GM19239 (cell line): ENCODE results near the gene TUBB4B.
"Not testable (repeated sequence)": the region's sequence is repeated elsewhere in the genome, so short reads cannot be mapped to it uniquely, and the experiment has no call there.

Experiments used
- DNase-seq: peaks from one replicate; pipeline ENCODE4 v3.0.0; 2011; ENCODE audit warnings: low spot score; ENCODE audit not compliant: insufficient read length
- FAIRE-seq: peaks from 2 replicates; lab custom pipeline; 2011; peaks lifted over from hg19 to GRCh38; lab: Jason Lieb, UNC

Gene TUBB4B

DNA sequence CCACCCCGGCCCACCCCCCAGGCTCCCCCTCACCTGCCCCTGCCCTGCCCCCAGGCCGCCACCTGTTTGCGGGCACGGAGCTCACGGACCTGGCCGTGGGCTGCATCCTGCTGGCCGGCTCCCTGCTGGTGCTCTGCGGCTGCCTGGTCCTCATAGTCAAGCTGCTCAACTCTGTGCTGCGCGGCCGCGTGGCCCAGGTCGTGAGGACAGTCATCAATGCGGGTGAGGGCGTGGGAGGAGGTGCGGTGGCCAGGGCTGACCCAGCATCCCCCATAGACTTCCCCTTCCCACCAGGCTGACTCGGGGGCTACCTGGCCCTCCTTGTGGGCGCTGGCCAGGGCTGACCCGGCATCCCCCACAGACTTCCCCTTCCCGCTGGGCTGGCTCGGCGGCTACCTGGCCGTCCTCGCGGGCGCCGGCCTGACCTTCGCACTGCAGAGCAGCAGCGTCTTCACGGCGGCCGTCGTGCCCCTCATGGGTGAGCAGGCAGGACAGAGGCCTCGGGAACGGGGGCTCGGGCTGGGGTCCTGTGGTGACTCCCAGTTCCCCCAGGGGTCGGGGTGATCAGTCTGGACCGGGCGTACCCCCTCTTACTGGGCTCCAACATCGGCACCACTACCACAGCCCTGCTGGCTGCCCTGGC is 6.9 kb upstream of the TUBB4B start:
- FAIRE-seq (no peak), DNase-seq (no peak)

DNA sequence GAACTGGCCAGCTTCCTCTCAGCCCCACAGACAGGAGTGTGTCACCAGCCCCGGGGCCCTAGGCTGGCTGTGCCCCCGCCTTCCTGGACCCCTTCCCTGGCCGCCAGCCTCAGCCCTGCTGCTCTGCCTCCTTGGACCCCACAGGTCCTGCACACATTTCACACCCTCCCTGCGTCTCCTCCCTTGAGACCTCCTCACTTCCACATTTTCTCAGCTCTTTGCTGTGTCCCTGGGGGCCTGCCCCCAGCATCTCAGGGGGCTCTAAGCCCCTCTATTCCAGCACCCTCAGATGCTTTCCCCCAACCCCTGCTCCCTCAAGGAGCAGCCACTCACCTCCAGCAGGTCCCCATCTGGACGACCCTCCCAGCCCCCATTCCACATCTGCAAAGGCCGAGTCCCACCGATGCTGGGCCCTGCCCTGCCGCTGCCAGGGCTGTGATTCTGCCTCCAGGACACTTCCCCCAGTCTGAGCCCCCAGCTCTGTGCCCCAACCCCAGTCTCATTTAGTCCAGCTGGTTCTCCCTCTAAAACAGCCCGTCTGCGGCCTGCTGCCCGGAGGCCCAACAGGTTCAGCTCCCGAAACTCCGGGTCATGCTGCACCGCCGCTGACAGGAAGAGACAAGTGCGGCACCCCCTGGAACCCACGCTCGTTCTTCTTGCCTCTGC is 6.2 kb upstream of the TUBB4B start:
- FAIRE-seq: no peak
- no peak for DNase-seq

GRCh38 chr9:137235424-137236237 is 5.5 kb upstream of the TUBB4B start:
- FAIRE-seq: no peak
- no peak for DNase-seq

GRCh38 chr9:137236238-137236935 is 4.7 kb upstream of the TUBB4B start:
- peak; percentile 64 for FAIRE-seq
- DNase-seq: peak; percentile 100

- DNase-seq: no peak
- no peak for FAIRE-seq
These were observed 4.1 kb upstream of the TUBB4B start for GRCh38 chr9:137236936-137237421.

GRCh38 chr9:137237759-137238726 is 3.0 kb upstream of the TUBB4B start:
- FAIRE-seq: no peak
- DNase-seq: no peak

- FAIRE-seq, DNase-seq: not testable (repeated sequence)
These were observed 1.4 kb upstream of the TUBB4B start for GRCh38 chr9:137239541-137240200.

GRCh38 chr9:137240318-137240840 is 708 bp upstream of the TUBB4B start:
- DNase-seq (no peak), FAIRE-seq (peak; percentile 68)

- FAIRE-seq: no peak
- DNase-seq: no peak
These were observed 592 bp downstream of the TUBB4B start for GRCh38 chr9:137241490-137242268.

DNA sequence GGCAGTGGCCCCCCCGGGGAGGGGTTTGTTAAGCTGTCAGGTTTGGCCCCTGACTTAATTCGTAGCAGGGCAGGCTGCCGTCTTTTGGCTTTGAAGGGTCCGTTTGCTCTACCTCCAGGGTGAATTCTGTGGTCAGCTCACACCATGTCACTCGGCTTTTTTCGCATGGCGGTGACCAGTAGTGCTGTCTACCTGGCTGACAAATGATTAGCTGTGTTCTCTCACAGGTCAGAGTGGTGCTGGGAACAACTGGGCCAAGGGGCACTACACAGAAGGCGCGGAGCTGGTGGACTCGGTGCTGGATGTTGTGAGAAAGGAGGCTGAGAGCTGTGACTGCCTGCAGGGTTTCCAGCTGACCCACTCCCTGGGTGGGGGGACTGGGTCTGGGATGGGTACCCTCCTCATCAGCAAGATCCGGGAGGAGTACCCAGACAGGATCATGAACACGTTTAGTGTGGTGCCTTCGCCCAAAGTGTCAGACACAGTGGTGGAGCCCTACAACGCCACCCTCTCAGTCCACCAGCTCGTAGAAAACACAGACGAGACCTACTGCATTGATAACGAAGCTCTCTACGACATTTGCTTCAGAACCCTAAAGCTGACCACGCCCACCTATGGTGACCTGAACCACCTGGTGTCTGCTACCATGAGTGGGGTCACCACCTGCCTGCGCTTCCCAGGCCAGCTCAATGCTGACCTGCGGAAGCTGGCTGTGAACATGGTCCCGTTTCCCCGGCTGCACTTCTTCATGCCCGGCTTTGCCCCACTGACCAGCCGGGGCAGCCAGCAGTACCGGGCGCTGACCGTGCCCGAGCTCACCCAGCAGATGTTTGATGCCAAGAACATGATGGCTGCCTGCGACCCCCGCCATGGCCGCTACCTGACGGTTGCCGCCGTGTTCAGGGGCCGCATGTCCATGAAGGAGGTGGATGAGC is 1.4 kb downstream of the TUBB4B start:
- FAIRE-seq (peak; percentile 8), DNase-seq (no peak)

DNA sequence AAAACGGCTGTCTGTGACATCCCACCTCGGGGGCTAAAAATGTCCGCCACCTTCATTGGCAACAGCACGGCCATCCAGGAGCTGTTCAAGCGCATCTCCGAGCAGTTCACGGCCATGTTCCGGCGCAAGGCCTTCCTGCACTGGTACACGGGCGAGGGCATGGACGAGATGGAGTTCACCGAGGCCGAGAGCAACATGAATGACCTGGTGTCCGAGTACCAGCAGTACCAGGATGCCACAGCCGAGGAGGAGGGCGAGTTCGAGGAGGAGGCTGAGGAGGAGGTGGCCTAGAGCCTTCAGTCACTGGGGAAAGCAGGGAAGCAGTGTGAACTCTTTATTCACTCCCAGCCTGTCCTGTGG is 2.2 kb downstream of the TUBB4B start:
- not testable (repeated sequence) for FAIRE-seq, DNase-seq

DNA sequence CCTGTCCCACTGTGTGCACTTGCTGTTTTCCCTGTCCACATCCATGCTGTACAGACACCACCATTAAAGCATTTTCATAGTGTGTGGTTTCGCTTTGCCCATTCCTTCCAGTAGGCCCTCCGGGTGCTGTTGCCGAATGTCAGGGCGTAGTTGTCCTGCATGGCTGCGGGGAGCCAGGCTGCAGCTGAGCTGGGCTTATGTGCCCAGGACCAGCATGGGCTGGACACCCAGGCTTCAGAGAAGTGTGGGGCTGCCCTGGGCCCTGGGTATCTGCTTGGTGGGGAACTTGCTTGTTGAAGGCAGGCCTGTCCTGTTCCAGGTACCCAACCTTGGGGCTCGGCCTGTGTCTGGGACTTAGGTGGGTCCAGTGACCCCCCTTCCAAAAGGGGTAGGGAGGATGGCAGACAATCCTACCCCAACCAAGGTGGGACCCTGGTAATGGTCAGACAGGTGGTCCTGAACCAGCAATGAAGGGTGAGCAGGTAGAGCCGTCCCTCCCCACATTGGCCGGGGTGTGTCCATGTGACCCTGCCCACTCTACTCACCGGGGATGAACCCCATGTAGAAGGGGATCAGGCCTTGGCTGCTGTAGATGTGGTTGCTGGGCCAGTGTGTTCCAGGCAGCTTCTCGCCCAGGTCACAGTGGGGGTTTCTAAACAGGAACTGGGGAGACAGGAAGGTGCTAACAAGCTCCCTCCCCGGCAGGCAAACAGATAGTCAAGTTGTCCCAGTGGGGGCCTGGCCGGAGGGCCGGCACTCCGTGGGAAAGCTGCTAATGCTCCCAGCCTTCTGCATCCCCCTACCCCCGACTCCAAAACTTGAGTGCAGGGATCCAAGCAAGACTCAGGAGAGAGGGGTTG is 2.8 kb downstream of the TUBB4B start:
- DNase-seq (no peak), FAIRE-seq (no peak)

GRCh38 chr9:137244486-137245449 is 3.7 kb downstream of the TUBB4B start:
- FAIRE-seq (no peak), DNase-seq (no peak)

DNA sequence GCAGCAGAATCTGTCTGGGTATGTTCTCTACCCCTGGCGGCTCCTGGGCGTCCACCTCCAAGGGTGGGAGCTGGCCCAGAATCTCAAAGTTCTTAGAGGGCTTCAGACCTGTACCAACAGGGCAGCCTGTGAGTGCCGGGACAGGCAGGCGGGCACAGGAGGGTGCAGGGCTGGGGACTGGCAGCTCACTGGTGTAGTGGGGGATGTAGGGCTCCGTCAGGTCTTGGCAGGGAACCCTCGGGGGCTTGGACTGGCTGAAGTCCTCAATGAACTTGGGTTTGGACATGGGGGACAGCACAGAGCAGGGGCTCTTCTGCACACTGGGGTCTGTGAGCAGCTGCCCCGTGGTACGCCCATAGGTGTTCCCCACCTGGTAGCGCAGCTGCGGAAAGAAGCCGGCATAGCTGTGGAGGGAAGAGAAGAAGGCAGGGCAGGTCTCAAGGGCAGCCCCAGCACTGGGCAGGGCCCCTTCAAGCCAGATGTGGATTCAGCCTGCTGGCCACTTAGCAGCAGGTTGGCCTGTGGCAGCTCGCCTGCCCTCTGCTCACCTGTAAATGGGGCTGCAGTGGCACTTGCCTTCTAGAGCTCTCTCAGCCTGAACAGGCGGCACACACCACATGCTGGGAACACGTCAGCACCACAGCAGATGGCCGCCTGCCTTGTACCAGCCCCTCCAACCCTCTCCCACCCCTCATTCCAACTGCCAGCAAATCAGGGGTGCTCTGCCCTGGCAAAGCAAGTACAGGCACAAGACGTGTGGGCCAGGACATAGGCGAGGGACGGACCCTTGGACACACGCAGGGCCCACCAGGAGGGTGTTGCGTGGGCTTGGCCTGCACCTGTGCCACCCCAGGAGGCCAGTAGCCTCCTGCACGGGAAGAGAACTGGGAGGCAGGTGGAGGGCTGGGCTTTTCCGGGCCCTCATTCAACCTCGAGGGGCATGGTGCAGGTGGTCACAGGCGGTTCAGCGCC is 4.6 kb downstream of the TUBB4B start:
- FAIRE-seq: no peak
- no peak for DNase-seq
